Measurements from ENCODE around the gene GPR75.

GPR75 gene

DNA sequence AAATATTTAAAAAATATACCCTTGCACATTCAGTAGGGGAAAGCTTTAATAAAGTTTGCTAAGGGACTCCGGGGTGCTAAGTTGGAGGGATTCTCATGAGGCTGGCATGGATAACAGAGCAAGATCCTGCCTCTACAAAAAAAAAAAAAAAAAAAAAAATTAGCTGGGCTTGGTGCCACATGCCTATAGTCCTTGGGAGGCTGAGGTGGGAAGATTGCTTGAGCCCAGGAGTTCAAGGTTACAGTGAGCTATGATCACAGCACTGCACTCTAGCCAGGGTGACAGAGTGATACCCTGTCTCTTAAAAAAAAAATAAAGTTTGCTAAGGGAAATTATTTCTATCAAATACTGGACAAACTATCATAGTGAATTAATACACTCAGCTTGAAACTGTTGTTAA is 17.3 kb upstream of the GPR75 start:
- Histone ChIP-seq H3K27me3 (ENCODE audit: low read depth, low read length) (no peaks in the 10 kb centered on the region), H3K27ac (ENCODE audit: low read length) (no peak overlapping the region), H3K79me2 (ENCODE audit: low read length) (no peaks in the 10 kb centered on the region), H3K36me3 (replicated peaks; ENCODE audit: low read depth, low read length) (peaks cover 25% of the 10 kb centered on the region), H3K9me3 (ENCODE audit: insufficient read depth, low read length) (no peaks in the 10 kb centered on the region), H2AFZ (ENCODE audit: low read depth, low read length) (no peak overlapping the region), H3K9ac (ENCODE audit: low read length) (no peak overlapping the region), H4K20me1 (ENCODE audit: insufficient read depth, low read length) (no peaks in the 10 kb centered on the region), H3K4me2 (ENCODE audit: low read length) (no peak overlapping the region), H3K4me3 (ENCODE audit: low read length) (no peak overlapping the region), H3K4me1 (ENCODE audit: low read length) (no peaks in the 10 kb centered on the region)
- no peak for TF ChIP-seq CTCF (IDR thresholded peaks at IDR 0.05; ENCODE audit: low read depth, low read length)
- TF ChIP-seq EZH2phosphoT487 (IDR thresholded peaks at IDR 0.05; ENCODE audit: low read depth): no peak

DNA sequence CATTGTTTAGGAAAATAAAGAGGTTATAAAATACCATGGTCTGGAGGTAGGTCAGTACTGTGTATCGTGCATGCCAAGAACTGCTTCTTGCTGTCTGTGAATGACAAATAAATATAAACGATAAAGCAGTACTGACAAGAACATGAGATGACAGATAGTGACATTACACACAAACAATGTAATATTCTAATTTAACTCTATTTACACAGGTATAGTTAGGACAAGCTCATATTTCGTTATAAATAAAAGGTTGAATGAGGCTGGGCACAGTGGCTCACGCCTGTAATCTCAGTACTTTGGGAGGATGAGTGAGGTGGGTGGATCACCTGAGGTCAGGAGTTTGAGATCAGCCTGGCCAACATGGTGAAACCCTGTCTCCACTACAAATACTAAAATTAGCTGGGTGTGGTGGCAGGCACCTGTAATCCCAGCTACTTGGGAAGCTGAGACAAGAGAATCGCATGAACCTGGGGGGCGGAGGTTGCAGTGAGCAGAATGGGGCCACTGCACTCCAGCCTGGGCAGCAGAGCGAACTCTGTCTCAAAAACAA is 14.7 kb upstream of the GPR75 start:
- TF ChIP-seq CTCF (IDR thresholded peaks at IDR 0.05; ENCODE audit: low read depth, low read length): no peak
- Histone ChIP-seq H3K4me1 (ENCODE audit: low read length) (no peaks in the 10 kb centered on the region), H2AFZ (ENCODE audit: low read depth, low read length) (no peak overlapping the region), H3K4me3 (ENCODE audit: low read length) (no peak overlapping the region), H4K20me1 (ENCODE audit: insufficient read depth, low read length) (no peaks in the 10 kb centered on the region), H3K27ac (ENCODE audit: low read length) (no peak overlapping the region), H3K9me3 (ENCODE audit: insufficient read depth, low read length) (no peaks in the 10 kb centered on the region), H3K79me2 (ENCODE audit: low read length) (no peaks in the 10 kb centered on the region), H3K4me2 (ENCODE audit: low read length) (no peak overlapping the region), H3K36me3 (replicated peaks; ENCODE audit: low read depth, low read length) (peaks cover 21% of the 10 kb centered on the region), H3K9ac (ENCODE audit: low read length) (no peak overlapping the region), H3K27me3 (ENCODE audit: low read depth, low read length) (no peaks in the 10 kb centered on the region)

DNA sequence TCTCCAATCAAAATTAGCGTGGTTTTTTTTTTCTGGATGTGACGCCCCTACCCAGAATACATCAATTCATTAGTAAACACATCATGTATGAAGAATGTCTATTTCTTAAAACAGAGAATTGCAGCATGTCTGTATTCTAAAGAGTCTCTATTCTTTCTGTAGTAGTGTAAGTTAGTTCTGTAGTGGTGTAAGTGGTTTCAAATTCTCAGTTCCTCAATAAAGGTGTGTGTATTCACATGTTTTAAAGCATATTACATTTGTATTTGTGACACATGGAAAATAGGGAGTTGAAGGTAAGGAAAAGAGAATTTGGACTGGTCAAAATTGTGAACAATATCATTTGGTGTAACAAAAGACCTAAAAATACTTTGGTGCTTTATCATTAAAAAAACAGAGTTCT is 8.0 kb upstream of the GPR75 start:
- peaks cover 33% of the 10 kb centered on the region for H3K36me3 ChIP-seq (replicated peaks; ENCODE audit: low read depth, low read length)

GRCh38 chr2:53867169-53867568 is 7.4 kb upstream of the GPR75 start:
- Histone ChIP-seq H3K9ac (ENCODE audit: low read length) (no peak overlapping the region), H4K20me1 (ENCODE audit: insufficient read depth, low read length) (no peaks in the 10 kb centered on the region), H3K4me2 (ENCODE audit: low read length) (no peak overlapping the region), H3K36me3 (replicated peaks; ENCODE audit: low read depth, low read length) (peaks cover 33% of the 10 kb centered on the region), H3K4me1 (ENCODE audit: low read length) (peaks cover 6% of the 10 kb centered on the region), H3K27me3 (ENCODE audit: low read depth, low read length) (no peaks in the 10 kb centered on the region), H3K4me3 (ENCODE audit: low read length) (no peak overlapping the region), H2AFZ (ENCODE audit: low read depth, low read length) (no peak overlapping the region), H3K9me3 (ENCODE audit: insufficient read depth, low read length) (no peaks in the 10 kb centered on the region), H3K79me2 (ENCODE audit: low read length) (no peaks in the 10 kb centered on the region), H3K27ac (ENCODE audit: low read length) (no peak overlapping the region)
- TF ChIP-seq CTCF (IDR thresholded peaks at IDR 0.05; ENCODE audit: low read depth, low read length) (no peak), EZH2phosphoT487 (IDR thresholded peaks at IDR 0.05; ENCODE audit: low read depth) (no peak)

More for the DNA sequence above, 8.0 kb upstream of the GPR75 start:
- Histone ChIP-seq H3K27ac (ENCODE audit: low read length) (no peak overlapping the region), H3K4me1 (ENCODE audit: low read length) (peaks cover 6% of the 10 kb centered on the region), H4K20me1 (ENCODE audit: insufficient read depth, low read length) (no peaks in the 10 kb centered on the region), H2AFZ (ENCODE audit: low read depth, low read length) (no peak overlapping the region), H3K9me3 (ENCODE audit: insufficient read depth, low read length) (no peaks in the 10 kb centered on the region), H3K27me3 (ENCODE audit: low read depth, low read length) (no peaks in the 10 kb centered on the region), H3K9ac (ENCODE audit: low read length) (no peak overlapping the region), H3K79me2 (ENCODE audit: low read length) (no peaks in the 10 kb centered on the region), H3K4me2 (ENCODE audit: low read length) (no peak overlapping the region), H3K4me3 (ENCODE audit: low read length) (no peak overlapping the region)
- no peak for TF ChIP-seq EZH2phosphoT487 (IDR thresholded peaks at IDR 0.05; ENCODE audit: low read depth)
- no peak for TF ChIP-seq CTCF (IDR thresholded peaks at IDR 0.05; ENCODE audit: low read depth, low read length)
